WTC11 (cell line): ENCODE results near the gene EHMT1. TPM values are rescaled to one million over a fixed set of nuclear protein-coding genes. Genes with fewer than 3 reads are reported as not detected.

Source experiments
- ATAC-seq: fragments of 200-7000 bp; cut with Tn5 transposase; 2 replicates; pipeline ENCODE4 v1.10.0; 2021; ENCODE audit warnings: mild to moderate bottlenecking, moderate library complexity
- CTCF ChIA-PET: fragments of 300-600 bp; sonication (Branson Sonifier 250); formaldehyde crosslinking; loops from one replicate; lab custom pipeline; 2021; ENCODE audit warnings: antibody characterized with exemption; lab: Charles Lee
- POLR2A ChIA-PET: fragments of 350-600 bp; sonication (Branson Sonifier 250); formaldehyde crosslinking; loops from one replicate; lab custom pipeline; 2021; ENCODE audit warnings: antibody characterized with exemption; lab: Charles Lee
- DNase-seq: peaks from one replicate; pipeline ENCODE4 v3.0.0; 2021; ENCODE audit warnings: low spot score
- H3K27ac Mint-ChIP-seq: 2 replicates; pipeline ENCODE4 v1.8.0; 2021; ENCODE audit warnings: mixed read lengths
- H3K27me3 Mint-ChIP-seq: 2 replicates; pipeline ENCODE4 v1.8.0; 2021; ENCODE audit warnings: low read depth, mild to moderate bottlenecking, moderate library complexity, mixed read lengths
- H3K36me3 Mint-ChIP-seq: 2 replicates; pipeline ENCODE4 v1.8.0; 2021; ENCODE audit warnings: mixed read lengths
- H3K4me1 Mint-ChIP-seq: 2 replicates; pipeline ENCODE4 v1.8.0; 2022; ENCODE audit warnings: mixed read lengths
- H3K4me3 Mint-ChIP-seq: 2 replicates; pipeline ENCODE4 v1.8.0; 2021; ENCODE audit warnings: mild to moderate bottlenecking, moderate library complexity, mixed read lengths
- H3K9me3 Mint-ChIP-seq: 2 replicates; pipeline ENCODE4 v1.8.0; 2021; ENCODE audit warnings: mixed read lengths
- ATF1 ChIP-seq: sonication (generic); formaldehyde crosslinking; IDR thresholded peaks from 2 replicates; pipeline ENCODE4 v1.8.1; 2023; ENCODE audit warnings: mild to moderate bottlenecking, moderate library complexity, missing genetic modification reagents
- ATF6 ChIP-seq: sonication (generic); formaldehyde crosslinking; IDR thresholded peaks from 2 replicates; pipeline ENCODE4 v1.8.1; 2023; ENCODE audit warnings: mild to moderate bottlenecking, missing genetic modification reagents
- EMX1 ChIP-seq: fragments of 250-450 bp; sonication (Bioruptor Pico); IDR thresholded peaks from 2 replicates; pipeline ENCODE4 v1.8.0; 2021; ENCODE audit warnings: mild to moderate bottlenecking
- JUN ChIP-seq: sonication (generic); formaldehyde crosslinking; IDR thresholded peaks from 2 replicates; pipeline ENCODE4 v1.8.0; 2023; ENCODE audit warnings: mild to moderate bottlenecking, missing genetic modification reagents
- MAX ChIP-seq: sonication (generic); formaldehyde crosslinking; IDR thresholded peaks from 2 replicates; pipeline ENCODE4 v1.8.0; 2022; ENCODE audit warnings: mild to moderate bottlenecking, missing genetic modification reagents
- NR1H2 ChIP-seq: sonication (generic); formaldehyde crosslinking; IDR thresholded peaks from 2 replicates; pipeline ENCODE4 v1.9.0; 2021; ENCODE audit warnings: mild to moderate bottlenecking, moderate library complexity, missing genetic modification reagents
- OVOL2 ChIP-seq: fragments of 250-450 bp; sonication (Bioruptor Pico); IDR thresholded peaks from 2 replicates; pipeline ENCODE4 v1.9.0; 2021; ENCODE audit warnings: mild to moderate bottlenecking, borderline replicate concordance
- RORB ChIP-seq: fragments of 250-450 bp; sonication (Bioruptor Pico); IDR thresholded peaks from 2 replicates; pipeline ENCODE4 v1.9.0; 2021; ENCODE audit warnings: mild to moderate bottlenecking
- SMAD4 ChIP-seq: sonication (generic); formaldehyde crosslinking; IDR thresholded peaks from 2 replicates; pipeline ENCODE4 v1.8.0; 2022; ENCODE audit warnings: mild to moderate bottlenecking, missing genetic modification reagents
- TEAD4 ChIP-seq: sonication (generic); formaldehyde crosslinking; IDR thresholded peaks from 2 replicates; pipeline ENCODE4 v1.8.0; 2022; ENCODE audit warnings: mild to moderate bottlenecking, missing genetic modification reagents
- ZMAT4 ChIP-seq: fragments of 250-450 bp; sonication (Bioruptor Pico); IDR thresholded peaks from 2 replicates; pipeline ENCODE4 v1.9.0; 2021; ENCODE audit warnings: mild to moderate bottlenecking
- total RNA-seq: library from RNA; stranded (reverse); gene quantifications from 3 replicates; pipeline ENCODE4 v1.2.3, GENCODE V29; 2021
- TF ChIP-seq, protein P1 (sequence below): sonication (generic); formaldehyde crosslinking; IDR thresholded peaks from 2 replicates; pipeline ENCODE4 v1.8.0; 2023; ENCODE audit warnings: missing genetic modification reagents, mild to moderate bottlenecking, borderline replicate concordance
- TF ChIP-seq, protein P2 (sequence below): sonication (generic); formaldehyde crosslinking; IDR thresholded peaks from 2 replicates; pipeline ENCODE4 v1.8.1; 2023; ENCODE audit warnings: mild to moderate bottlenecking, missing genetic modification reagents
- TF ChIP-seq, protein P3 (sequence below): fragments of 250-450 bp; sonication (Bioruptor Pico); IDR thresholded peaks from 2 replicates; pipeline ENCODE4 v2.1.2; 2022; ENCODE audit warnings: mild to moderate bottlenecking, moderate library complexity
- TF ChIP-seq, protein P4 (sequence below): sonication (generic); formaldehyde crosslinking; IDR thresholded peaks from 2 replicates; pipeline ENCODE4 v1.8.1; 2022; ENCODE audit warnings: low read depth, missing genetic modification reagents, borderline replicate concordance
- TF ChIP-seq, protein P5 (sequence below): sonication (generic); formaldehyde crosslinking; IDR thresholded peaks from 2 replicates; pipeline ENCODE4 v1.8.0; 2023; ENCODE audit warnings: mild to moderate bottlenecking, missing genetic modification reagents

Gene EHMT1
- total RNA-seq, 1 experiment from 2014 or later = 170 TPM

- TF ChIP-seq, protein P1, sequence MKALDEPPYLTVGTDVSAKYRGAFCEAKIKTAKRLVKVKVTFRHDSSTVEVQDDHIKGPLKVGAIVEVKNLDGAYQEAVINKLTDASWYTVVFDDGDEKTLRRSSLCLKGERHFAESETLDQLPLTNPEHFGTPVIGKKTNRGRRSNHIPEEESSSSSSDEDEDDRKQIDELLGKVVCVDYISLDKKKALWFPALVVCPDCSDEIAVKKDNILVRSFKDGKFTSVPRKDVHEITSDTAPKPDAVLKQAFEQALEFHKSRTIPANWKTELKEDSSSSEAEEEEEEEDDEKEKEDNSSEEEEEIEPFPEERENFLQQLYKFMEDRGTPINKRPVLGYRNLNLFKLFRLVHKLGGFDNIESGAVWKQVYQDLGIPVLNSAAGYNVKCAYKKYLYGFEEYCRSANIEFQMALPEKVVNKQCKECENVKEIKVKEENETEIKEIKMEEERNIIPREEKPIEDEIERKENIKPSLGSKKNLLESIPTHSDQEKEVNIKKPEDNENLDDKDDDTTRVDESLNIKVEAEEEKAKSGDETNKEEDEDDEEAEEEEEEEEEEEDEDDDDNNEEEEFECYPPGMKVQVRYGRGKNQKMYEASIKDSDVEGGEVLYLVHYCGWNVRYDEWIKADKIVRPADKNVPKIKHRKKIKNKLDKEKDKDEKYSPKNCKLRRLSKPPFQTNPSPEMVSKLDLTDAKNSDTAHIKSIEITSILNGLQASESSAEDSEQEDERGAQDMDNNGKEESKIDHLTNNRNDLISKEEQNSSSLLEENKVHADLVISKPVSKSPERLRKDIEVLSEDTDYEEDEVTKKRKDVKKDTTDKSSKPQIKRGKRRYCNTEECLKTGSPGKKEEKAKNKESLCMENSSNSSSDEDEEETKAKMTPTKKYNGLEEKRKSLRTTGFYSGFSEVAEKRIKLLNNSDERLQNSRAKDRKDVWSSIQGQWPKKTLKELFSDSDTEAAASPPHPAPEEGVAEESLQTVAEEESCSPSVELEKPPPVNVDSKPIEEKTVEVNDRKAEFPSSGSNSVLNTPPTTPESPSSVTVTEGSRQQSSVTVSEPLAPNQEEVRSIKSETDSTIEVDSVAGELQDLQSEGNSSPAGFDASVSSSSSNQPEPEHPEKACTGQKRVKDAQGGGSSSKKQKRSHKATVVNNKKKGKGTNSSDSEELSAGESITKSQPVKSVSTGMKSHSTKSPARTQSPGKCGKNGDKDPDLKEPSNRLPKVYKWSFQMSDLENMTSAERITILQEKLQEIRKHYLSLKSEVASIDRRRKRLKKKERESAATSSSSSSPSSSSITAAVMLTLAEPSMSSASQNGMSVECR = no peak
- TF ChIP-seq RORB (CRISPR knock-in tag) (no peak), EMX1 (CRISPR knock-in tag) (no peak), ATF1 (CRISPR knock-in tag) (no peak), MAX (CRISPR knock-in tag) (no peak), OVOL2 (CRISPR knock-in tag) (no peak), JUN (CRISPR knock-in tag) (no peak)
- TF ChIP-seq, protein P2, sequence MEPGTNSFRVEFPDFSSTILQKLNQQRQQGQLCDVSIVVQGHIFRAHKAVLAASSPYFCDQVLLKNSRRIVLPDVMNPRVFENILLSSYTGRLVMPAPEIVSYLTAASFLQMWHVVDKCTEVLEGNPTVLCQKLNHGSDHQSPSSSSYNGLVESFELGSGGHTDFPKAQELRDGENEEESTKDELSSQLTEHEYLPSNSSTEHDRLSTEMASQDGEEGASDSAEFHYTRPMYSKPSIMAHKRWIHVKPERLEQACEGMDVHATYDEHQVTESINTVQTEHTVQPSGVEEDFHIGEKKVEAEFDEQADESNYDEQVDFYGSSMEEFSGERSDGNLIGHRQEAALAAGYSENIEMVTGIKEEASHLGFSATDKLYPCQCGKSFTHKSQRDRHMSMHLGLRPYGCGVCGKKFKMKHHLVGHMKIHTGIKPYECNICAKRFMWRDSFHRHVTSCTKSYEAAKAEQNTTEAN = no peak
Measured at GRCh38 chr9:137728444-137729311, 109.9 kb downstream of the EHMT1 start (continued).

GRCh38 chr9:137731216-137731946 lies 112.6 kb downstream of the EHMT1 start:
- POLR2A ChIA-PET = no interaction called here
- H3K27me3 Mint-ChIP-seq = no peaks in the 10 kb centered on the region
- peaks cover 17% of the 10 kb centered on the region for H3K4me1 Mint-ChIP-seq
- peak; percentile 13; the same call in 1 of the 2 replicates for ATAC-seq
- peaks cover 11% of the 10 kb centered on the region for H3K9me3 Mint-ChIP-seq
- no peak overlapping the region for H3K4me3 Mint-ChIP-seq
- H3K36me3 Mint-ChIP-seq = peaks cover 78% of the 10 kb centered on the region
- peak overlapping the region; percentile 56 for H3K27ac Mint-ChIP-seq
- no peak for DNase-seq
- CTCF ChIA-PET = interaction anchor here (1.0 kb wide), 1 partner anchor 59 kb away, joined by 7 read pairs; no protein-coding TSS in a partner anchor
- TF ChIP-seq TEAD4 (CRISPR knock-in tag) = no peak
- TF ChIP-seq ATF6 (CRISPR knock-in tag) = no peak
- no peak for TF ChIP-seq NR1H2 (CRISPR knock-in tag)
- no peak for TF ChIP-seq ZMAT4
- TF ChIP-seq, protein P3, sequence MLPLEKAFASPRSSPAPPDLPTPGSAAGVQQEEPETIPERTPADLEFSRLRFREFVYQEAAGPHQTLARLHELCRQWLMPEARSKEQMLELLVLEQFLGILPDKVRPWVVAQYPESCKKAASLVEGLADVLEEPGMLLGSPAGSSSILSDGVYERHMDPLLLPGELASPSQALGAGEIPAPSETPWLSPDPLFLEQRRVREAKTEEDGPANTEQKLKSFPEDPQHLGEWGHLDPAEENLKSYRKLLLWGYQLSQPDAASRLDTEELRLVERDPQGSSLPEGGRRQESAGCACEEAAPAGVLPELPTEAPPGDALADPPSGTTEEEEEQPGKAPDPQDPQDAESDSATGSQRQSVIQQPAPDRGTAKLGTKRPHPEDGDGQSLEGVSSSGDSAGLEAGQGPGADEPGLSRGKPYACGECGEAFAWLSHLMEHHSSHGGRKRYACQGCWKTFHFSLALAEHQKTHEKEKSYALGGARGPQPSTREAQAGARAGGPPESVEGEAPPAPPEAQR (CRISPR knock-in tag) = no peak
- TF ChIP-seq, protein P4, sequence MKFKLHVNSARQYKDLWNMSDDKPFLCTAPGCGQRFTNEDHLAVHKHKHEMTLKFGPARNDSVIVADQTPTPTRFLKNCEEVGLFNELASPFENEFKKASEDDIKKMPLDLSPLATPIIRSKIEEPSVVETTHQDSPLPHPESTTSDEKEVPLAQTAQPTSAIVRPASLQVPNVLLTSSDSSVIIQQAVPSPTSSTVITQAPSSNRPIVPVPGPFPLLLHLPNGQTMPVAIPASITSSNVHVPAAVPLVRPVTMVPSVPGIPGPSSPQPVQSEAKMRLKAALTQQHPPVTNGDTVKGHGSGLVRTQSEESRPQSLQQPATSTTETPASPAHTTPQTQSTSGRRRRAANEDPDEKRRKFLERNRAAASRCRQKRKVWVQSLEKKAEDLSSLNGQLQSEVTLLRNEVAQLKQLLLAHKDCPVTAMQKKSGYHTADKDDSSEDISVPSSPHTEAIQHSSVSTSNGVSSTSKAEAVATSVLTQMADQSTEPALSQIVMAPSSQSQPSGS = no peak
- TF ChIP-seq, protein P5, sequence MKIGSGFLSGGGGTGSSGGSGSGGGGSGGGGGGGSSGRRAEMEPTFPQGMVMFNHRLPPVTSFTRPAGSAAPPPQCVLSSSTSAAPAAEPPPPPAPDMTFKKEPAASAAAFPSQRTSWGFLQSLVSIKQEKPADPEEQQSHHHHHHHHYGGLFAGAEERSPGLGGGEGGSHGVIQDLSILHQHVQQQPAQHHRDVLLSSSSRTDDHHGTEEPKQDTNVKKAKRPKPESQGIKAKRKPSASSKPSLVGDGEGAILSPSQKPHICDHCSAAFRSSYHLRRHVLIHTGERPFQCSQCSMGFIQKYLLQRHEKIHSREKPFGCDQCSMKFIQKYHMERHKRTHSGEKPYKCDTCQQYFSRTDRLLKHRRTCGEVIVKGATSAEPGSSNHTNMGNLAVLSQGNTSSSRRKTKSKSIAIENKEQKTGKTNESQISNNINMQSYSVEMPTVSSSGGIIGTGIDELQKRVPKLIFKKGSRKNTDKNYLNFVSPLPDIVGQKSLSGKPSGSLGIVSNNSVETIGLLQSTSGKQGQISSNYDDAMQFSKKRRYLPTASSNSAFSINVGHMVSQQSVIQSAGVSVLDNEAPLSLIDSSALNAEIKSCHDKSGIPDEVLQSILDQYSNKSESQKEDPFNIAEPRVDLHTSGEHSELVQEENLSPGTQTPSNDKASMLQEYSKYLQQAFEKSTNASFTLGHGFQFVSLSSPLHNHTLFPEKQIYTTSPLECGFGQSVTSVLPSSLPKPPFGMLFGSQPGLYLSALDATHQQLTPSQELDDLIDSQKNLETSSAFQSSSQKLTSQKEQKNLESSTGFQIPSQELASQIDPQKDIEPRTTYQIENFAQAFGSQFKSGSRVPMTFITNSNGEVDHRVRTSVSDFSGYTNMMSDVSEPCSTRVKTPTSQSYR (CRISPR knock-in tag) = no peak
- no peak for TF ChIP-seq SMAD4 (CRISPR knock-in tag)
